GM18909 (cell line): Measurements from ENCODE around the gene TTC3.
"Not testable (repeated sequence)": the region's sequence is repeated elsewhere in the genome, so short reads cannot be mapped to it uniquely, and the experiment has no call there.

ENCODE experiments used
- ATAC-seq: cut with Tn5 transposase; IDR thresholded peaks from one replicate; pipeline ENCODE4 v1.9.1; 2021; ENCODE audit warnings: mild to moderate bottlenecking; ENCODE audit not compliant: unreplicated experiment, poor library complexity

The TTC3 gene

DNA sequence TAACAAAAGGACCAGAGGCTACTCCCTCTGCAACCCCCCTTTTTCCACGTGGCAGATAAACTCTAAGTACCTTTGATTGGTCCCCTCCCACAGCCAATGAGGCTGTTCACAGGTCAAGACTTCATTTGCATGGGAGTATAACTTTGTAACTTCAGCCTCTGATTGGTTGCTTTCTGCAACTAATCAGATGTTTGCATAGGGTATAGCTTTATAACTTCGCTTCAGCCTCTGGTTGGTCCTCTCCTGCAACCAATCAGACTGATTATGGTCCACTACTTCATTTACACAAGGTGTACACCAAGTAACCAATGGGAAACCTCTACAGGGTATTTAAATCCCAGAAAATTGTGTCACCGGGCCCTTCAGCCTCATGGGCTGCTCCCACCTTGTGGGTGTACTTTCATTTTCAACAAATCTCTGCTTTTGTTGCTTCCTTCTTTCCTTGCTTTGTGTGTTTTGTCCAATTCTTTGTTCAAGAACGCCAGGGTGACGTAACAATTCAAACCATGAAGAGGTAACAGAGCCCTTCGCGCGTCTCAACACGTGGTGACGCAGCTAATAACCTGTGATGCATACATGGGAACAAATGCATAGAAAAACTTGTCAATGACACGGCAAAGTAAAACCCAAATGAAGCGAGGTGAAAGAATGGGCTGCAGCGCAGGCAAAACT is 146.8 kb downstream of the TTC3 start:
- no peak for ATAC-seq

DNA sequence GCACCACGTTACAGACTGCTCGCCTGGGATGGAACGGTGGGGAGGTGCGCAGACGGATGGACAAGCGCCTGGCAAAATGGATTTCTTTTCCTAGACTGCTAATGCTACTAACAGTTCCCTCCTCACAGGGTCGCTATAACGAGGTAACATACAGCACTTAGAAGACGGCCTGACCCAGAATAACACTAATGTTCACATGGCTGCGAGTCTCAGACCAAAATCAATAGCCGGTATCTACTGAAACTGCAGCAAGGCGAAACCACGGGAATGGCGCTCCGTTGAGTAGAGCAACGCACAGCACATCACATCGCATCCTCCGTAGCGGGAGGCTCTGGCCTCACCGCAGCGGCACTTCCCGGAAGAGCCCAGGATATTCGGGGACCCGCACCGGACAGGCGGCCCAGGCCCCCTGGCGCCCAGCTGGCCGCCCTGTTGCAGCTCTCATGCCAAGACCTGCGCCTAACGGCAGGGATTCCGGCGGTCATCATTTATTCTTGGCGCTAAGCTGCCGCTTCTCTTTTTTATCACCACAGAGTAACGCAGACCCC is 147.5 kb downstream of the TTC3 start:
- ATAC-seq = peak; percentile 56

DNA sequence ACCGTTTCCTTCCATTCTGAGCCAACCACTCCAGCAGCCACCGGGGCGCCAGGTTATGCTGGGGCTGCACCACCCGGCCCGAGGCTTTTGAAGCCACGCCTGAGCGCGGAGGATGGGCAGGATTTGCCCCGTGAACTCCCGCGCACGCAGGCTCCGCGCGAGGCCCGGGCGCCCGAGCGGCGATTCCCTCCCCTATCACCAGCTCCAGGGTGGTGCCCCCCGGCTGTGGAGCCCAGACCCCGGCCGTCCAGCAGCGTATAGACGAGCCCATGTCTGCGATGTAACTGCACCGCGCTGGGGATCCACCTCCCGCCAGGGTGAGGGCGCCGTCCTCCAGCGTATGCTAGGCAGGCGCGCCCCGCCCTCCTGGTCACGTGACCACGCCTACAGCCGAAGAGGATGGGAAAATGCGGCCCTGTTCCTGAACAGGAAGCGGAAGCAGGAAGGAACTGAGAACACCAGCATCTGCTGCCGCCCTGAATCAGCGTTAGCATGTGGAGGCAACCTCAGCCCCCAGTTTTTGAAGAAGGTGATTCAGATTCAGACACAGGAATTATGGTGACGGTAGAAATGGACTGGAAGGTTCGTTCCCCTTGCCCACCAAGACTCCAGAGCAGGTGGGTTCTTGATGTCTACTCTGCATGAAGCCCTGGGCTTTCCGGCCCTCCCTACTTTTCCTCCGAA is 148.1 kb downstream of the TTC3 start:
- peak; percentile 86 for ATAC-seq

DNA sequence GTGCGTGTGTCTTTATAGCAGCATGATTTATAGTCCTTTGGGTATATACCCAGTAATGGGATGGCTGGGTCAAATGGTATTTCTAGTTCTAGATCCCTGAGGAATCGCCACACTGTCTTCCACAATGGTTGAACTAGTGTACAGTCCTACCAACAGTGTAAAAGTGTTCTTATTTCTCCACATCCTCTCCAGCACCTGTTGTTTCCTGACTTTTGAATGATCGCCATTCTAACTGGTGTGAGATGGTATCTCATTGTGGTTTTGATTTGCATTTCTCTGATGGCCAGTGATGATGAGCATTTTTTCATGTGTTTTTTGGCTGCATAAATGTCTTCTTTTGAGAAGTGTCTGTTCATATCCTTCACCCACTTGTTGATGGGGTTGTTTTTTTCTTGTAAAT is 149.2 kb downstream of the TTC3 start:
- not testable (repeated sequence) for ATAC-seq

DNA sequence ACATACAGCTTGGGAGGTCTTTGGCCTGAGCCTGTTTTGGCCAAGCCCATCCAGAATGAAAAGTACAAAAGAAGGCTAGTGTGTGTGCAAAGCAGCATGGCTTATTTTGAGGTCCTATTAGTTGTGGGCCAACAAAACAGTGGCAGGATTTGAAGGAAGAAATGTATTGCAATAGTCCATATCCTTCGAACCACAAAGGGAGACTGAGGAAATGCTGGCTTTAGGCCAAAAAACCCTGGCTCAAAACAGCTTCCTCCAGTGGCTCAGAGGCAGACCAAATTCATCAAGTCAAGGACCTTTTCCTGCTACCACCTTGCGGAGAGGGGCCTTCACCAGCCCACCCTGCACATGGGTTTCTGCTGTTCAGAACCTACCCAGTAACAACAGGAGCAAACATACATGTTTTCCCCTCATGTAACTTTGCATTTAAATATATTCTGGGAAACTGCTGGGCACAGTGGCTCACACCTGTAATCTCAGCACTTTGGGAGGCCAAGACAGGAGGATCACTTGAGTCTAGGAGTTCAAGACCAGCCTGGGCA is 150.8 kb downstream of the TTC3 start:
- ATAC-seq = no peak

DNA sequence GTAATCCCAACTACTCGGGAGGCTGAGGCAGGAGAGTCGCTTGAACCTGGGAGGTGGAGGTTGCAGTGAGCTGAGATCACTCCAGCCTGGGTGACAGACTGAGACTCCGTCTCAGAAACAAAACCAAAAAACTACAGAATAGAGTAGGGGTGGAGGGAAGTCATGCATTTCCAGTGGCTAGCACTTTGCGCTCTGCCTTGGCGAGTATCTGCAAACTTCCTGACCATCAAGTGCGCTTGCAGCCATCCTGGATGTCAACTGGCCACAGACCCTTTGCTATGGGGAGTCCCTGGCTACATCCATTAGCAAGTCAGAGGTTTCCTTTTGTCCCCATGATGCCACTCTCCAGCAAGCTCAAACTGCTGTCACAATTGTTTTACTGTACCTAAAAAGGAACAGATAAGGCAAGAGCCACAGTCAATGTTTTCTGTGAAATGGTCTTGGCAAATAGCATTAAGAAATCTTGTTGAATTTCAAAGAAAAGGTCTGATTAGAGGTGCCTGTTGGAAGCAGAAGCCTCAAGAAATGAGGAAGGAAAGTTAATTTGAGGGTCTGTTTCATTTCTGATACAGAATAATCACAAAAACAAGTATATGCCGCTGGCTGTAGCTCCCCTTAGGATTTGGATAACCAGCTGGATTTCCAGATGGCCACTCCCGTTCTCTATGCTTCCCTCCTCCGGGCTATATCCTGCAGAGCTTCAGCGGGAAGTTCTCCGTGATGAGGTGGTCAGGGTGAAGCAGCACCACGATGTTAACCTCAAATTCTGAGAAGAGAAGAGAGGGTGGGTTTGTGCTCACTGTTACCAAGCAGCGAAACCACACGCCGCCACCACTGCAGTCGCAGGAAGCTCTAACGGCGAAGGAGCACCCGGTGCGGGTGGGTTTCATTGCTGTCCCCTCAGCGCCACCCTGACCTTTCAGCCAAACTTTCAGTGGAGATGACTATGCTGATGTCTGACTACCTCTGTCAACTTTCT is 152.1 kb downstream of the TTC3 start:
- ATAC-seq = no peak

DNA sequence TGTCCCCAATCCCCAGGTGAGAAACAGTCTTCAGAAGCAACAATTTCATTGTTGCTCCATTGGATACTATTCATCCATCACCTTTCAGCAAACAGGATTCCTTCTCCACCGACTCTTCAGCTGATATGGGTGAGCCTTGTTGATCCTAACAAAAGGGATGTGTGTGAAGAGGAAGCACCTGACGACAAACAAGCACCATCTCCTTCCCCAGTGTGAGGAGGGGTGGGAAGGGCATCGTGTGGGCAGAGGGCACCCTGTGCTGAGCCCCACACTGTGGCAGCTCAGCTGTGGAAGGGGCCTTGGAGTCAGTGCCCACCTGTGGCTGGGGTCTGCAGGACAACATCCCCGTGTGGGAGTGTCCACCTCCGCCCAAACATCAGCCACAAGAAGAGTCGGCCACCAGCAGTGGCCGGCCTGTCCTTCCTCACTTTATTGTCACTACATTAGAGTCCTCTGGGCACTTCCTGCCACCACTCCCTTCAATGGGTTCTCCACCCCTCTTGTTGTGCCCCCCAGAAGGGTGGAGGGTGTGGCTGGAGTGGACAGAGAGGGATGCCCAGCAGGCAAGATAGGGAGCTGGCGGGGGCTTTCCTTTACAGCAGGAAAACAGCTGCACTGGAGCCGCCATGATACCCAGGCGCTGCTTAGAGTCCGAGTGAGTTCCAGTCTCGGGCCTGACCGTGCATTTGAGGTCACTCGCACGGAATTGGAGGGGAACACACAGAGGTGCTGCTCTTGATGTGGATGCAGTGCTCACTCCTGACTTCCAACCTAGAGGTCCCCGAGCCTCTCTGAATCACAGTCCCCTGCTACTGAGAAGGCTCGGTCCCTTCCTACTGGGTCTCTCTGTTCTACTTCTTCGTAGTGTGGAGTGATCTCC is 153.2 kb downstream of the TTC3 start:
- no peak for ATAC-seq

DNA sequence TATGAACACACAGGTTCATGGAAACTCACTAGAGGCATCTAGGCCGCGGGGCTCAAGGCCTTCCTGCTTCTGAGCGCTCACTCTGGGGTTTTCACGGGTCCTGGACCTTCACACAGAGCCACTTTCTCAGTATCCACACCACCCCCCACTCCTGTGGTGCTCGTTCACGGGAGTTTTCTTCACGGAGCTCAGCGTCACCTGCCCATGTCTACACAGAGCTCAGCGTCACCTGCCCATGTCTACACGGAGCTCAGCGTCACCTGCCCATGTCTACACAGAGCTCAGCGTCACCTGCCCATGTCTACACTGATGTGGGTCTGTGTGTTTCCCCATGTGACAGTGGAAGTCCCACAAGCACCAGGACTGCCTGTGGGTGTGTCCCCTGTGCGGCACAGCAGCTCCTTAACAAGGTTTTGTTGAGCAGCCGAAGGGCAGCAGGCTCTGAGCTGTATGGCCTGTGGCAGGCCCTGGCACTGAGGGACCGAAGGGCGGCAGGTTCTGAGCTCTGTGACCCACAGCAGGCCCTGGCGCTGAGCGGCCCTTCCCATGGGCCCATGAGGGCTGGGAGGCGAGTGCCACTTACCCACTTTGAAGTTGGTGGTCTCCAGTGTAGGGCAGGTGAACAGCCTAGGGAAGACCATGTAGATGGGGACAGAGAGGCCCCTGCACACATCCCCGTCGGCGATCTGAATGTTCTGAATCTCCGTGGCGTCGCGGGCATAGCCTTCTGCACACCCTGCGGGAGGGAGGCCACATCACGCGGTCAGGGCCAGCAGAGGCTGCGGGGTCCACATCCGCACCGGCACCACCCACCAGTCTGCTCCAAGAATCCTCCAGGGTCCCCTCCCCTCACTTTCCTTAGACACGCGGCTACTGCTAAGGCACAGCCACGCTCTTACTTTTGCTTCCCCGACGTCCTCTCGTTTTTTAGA is 154.3 kb downstream of the TTC3 start:
- no peak for ATAC-seq

DNA sequence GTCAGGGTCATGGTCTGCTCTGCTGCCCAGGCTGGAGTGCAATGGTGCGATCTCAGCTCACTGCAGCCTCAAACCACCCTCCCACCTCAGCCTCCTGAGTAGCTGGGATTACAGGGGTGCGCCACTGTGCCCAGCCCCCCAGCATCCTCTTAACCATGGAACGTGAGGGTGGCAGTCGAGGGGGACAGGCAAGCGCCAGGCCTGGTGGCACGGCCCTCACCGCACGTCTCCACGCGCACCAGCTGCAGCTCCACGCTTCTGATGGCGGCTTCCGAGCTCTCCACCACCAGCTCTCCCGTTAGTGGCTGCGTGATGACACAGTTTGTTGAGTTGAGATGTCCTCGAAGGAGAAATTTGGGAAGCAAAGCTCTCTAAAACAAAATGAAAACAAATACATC is 154.9 kb downstream of the TTC3 start:
- no peak for ATAC-seq

DNA sequence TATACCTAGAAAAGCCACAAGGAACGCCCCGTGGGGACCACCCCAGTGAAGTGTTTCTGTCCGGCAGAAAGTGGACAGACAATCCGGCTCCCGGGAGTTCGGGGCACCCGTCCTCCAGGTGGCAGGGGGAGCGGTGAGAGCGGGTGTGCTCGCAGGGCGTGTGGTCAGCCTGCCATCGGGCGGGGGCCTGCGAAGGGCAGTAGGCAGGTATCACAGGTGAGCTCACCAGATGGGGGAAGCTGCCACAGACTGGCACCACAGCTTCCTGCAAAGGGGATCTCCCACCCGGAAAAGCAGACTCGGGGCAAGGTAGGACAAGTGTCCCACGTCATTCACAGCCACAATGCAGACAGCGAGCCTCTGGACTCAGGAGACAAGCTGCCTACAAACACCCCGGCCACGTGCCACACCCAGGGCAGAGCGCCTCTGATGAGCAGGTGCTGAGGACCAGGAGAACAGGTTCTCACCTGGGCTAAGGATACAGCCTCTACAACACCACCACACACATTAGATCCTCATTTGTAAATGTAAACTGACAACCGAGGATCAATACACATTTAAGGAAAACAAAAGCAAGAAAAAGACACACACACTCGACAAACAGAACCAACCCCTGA is 157.7 kb downstream of the TTC3 start:
- no peak for ATAC-seq

DNA sequence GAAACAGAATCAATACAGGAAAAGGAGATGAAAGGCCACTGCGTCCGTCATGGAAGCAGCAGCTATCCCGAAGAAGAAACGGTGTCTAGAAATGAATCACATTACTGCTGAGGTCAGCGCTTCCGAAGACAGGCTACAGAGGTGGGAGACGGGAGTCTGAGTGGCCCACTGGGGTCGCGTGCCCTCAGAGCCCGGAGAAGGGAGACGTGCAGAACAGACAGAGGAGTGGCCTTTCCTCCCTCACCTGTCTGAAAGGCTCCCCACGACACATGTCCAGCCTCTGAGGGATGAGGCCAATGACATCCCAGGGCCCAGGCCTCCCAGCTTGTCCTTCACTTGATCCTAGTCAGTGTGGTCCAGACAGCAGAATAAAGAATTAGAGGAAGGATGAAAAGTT is 158.2 kb downstream of the TTC3 start:
- ATAC-seq = no peak

DNA sequence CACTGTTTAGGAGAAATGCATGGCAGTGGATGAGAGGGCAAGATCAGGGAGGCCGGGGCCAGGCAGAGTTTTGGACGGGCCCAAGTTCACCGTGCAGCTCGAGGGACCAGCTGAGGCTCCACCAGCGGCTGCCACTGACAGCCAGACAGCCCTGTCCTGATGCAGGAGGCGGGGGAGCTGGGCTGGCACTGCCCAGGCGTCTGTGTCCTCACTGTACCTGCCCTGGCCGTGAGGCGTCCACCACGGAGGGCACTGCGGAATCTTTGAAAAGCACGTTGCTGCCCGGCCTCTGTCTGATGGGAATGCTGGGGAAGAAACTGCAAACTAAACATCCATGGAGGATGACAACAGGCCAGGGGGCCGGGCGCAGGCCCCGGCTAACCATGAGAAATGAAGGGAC is 158.6 kb downstream of the TTC3 start:
- ATAC-seq = no peak

DNA sequence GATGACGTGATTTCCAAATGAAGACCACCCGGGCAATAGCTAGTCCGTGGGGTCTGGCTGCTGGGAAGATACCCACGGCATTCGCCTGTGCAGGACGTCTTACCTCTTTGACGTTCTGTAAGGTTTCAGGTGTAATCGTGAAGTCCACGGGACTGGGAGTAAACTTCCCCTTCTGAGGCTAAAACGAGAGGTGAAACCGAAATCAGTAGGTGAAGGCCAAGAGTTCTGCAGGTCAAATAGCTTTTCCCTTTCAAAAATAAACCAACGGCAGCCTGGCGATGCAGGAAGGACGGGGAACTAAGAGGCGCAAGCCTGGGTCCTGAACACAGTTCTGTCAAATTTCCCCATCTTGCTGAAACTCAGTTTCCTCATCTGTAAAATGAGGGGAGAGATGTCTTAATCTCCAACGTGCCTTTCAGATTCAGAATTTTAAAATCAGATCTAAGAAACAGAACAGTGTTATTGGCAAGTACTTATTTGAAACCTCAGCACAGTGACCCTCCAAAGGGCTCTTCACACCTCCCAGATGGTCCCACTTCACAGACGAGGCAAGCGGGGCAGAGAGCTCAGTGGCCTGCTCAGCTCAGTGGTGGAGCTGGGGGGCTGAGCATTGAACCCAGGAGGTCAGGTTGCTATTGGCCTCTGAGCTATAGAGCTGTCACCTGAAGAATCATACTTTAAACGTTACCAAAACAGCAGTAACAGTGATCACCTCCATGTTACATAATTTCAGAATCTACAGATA is 159.4 kb downstream of the TTC3 start:
- no peak for ATAC-seq

DNA sequence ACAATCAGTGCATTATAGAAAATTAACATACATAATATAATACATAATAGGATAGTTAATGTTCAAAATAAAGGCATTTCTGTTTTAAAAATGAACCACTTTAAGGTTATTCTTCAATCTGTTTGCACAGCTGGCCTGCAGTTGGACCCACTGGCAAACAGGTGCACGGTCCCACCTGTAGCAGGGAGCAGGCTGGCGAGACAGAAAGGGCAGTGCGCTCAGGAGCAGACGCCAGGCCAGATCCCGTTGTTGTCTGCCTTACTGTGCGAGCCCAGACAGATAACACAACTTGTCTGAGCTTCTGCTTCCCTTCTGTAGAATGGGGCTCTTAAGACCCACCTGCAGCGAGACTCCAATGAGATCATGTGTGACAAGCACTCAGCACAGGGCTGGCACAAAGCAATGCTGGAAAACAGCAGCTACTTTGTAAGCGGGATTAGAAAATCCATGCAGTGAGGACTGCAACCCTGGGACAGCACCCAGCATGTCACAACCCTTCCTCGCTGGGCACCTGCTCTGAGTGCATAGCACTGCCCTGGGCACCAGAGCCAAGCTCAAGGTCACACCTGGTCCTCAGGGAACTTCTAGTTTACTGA is 160.6 kb downstream of the TTC3 start:
- no peak for ATAC-seq

DNA sequence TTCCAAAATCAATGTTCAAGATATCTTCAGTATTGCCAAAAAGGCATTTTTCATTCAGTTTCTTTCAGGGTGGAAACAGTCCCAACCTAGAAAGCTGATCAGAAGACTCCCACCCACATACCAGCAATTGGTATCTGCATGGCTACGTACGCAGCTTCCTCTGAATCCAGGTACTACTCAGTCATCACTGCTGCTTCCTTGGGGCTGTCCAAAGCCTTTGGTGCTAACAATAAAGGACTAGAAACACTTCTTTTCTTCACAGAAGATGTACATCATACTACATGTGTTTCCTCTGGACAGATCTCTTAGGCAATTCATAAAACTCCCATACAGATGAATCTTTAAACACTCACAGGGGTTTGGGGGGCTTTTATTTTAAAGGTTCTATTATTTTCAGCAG is 164.3 kb downstream of the TTC3 start:
- no peak for ATAC-seq

DNA sequence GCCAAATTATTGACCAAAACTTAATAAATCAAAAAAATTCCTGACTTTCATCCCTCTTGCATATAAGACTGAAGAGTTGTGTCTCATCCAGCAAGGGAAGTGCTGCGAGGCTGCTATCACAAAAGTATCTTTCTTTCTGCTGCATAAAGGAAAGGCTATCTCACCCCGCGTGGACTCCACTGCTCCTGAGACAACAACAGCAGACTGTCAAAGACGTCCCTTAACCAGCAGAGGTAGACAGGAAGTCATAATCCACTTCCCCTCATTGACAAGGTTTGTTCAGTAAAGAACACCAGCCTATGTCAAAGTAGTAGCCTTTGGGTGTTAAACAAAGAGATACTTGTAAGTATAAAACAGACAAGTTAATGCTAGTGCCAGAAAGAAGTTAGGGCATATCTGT is 164.7 kb downstream of the TTC3 start:
- ATAC-seq = no peak

DNA sequence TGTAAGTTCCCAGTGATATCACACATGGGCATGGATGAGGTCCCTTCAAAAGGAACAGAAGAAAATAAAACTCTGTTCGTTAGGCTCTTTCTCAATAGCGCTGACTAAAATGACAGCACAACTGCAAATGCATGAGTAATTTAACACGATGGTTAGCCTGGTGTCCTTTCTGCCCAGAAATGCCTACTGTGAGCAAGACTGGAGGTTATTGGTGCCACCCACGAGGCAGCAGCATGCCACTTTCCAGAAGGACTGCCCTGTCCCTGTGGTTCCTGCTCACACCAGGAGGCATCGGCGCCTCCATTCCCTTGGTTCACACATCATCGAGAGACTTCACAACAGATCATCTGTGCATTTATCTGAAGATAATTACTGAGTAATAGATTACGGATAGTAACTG is 167.9 kb downstream of the TTC3 start:
- no peak for ATAC-seq
